ENCODE data around the gene MAPK9. TPM values are rescaled to one million over a fixed set of nuclear protein-coding genes. Genes with fewer than 3 reads are reported as not detected.

The MAPK9 gene
- total RNA-seq, 1 experiment from 2014 or later: 44.1 TPM

DNA sequence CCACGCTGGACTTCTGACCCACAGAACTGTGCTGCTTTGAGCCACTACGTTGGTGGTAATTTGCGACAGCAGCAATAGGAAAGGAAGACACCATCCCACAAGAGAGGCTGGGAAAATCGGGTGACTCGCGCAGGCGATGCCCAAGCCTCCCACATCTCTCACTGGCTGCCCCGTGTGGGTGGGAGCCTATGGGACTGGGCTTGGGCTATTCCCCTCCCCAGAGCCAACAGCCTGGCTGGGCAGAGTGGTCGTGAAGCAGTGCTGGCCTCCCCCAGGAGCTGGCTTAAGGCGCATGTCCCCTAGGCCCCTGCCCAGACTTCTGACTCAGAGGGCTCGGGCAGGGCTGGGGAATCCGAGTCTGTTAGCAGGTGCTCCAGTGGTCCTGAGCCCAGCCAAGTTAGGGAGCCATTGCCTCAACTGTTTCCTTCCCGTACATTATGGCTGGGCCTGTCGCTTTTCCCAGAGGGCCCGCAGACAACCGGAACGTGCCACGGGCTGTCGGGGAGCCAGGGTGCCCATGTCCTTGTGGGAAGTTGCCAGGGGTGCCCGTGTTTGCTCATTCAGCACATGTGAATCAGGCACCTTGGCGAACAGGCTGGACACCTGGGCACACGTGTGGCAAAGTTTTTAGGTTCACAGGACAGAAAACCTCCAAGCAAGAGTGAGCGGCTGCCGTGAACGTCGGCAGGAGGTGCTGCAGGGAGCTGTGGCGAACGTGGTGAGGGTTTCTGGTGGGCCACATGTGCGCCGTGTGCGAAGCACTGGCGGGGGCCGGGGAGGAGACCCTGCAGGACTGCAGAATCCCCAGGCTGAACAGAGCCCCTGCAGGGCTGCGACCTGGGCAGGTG lies 75.9 kb downstream of the MAPK9 start:
- Histone ChIP-seq H3K4me3 (ENCODE audit: low read depth in 2 of 2, low read length in 2 of 2) (no peak overlapping the region), H3K9me3 (ENCODE audit: control insufficient read depth, insufficient read depth, low read depth, low read length) (no peaks in the 10 kb centered on the region), H3K4me1 (ENCODE audit: control insufficient read depth, insufficient read depth, low read length) (no peaks in the 10 kb centered on the region), H3K27me3 (ENCODE audit: control insufficient read depth, insufficient read depth, low read length) (no peaks in the 10 kb centered on the region), H3K36me3 (ENCODE audit: control insufficient read depth, insufficient read depth, low read length) (no peaks in the 10 kb centered on the region), H3K27ac (ENCODE audit: low read length) (no peak overlapping the region)
- no TSS peak for BruUV-seq (replicated peaks)
- no peak for DNase-seq (ENCODE audit: low read depth, low spot score)
- intact Hi-C loops (cut with micrococcal nuclease; ENCODE audit: unreplicated experiment) (no loop called here), in situ Hi-C loops (cut with HindIII; ENCODE audit: low pct_unique_long_range_greater_than_20kb, low sequenced_read_pairs) (no loop called here)
- ChIA-PET CTCF (interaction anchor here (0.6 kb wide), 1 partner anchor 258 kb away, joined by 3 read pairs; no protein-coding TSS in a partner anchor), POLR2A (no interaction called here)
- TF ChIP-seq POLR2AphosphoS5 (IDR thresholded peaks at IDR 0.05; ENCODE audit: low read depth, low read length): no peak
- TF ChIP-seq, protein P1, sequence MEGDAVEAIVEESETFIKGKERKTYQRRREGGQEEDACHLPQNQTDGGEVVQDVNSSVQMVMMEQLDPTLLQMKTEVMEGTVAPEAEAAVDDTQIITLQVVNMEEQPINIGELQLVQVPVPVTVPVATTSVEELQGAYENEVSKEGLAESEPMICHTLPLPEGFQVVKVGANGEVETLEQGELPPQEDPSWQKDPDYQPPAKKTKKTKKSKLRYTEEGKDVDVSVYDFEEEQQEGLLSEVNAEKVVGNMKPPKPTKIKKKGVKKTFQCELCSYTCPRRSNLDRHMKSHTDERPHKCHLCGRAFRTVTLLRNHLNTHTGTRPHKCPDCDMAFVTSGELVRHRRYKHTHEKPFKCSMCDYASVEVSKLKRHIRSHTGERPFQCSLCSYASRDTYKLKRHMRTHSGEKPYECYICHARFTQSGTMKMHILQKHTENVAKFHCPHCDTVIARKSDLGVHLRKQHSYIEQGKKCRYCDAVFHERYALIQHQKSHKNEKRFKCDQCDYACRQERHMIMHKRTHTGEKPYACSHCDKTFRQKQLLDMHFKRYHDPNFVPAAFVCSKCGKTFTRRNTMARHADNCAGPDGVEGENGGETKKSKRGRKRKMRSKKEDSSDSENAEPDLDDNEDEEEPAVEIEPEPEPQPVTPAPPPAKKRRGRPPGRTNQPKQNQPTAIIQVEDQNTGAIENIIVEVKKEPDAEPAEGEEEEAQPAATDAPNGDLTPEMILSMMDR (IDR thresholded peaks at IDR 0.05): no peak
- no peak for TF ChIP-seq TCF7L2 (IDR thresholded peaks at IDR 0.05; ENCODE audit: low read depth, low read length)
- TF ChIP-seq, protein P2, sequence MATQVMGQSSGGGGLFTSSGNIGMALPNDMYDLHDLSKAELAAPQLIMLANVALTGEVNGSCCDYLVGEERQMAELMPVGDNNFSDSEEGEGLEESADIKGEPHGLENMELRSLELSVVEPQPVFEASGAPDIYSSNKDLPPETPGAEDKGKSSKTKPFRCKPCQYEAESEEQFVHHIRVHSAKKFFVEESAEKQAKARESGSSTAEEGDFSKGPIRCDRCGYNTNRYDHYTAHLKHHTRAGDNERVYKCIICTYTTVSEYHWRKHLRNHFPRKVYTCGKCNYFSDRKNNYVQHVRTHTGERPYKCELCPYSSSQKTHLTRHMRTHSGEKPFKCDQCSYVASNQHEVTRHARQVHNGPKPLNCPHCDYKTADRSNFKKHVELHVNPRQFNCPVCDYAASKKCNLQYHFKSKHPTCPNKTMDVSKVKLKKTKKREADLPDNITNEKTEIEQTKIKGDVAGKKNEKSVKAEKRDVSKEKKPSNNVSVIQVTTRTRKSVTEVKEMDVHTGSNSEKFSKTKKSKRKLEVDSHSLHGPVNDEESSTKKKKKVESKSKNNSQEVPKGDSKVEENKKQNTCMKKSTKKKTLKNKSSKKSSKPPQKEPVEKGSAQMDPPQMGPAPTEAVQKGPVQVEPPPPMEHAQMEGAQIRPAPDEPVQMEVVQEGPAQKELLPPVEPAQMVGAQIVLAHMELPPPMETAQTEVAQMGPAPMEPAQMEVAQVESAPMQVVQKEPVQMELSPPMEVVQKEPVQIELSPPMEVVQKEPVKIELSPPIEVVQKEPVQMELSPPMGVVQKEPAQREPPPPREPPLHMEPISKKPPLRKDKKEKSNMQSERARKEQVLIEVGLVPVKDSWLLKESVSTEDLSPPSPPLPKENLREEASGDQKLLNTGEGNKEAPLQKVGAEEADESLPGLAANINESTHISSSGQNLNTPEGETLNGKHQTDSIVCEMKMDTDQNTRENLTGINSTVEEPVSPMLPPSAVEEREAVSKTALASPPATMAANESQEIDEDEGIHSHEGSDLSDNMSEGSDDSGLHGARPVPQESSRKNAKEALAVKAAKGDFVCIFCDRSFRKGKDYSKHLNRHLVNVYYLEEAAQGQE (IDR thresholded peaks at IDR 0.05; ENCODE audit: insufficient read depth in 1 of 2, low read depth in 2 of 2, low read length in 1 of 2): no peak
- TF ChIP-seq SIN3A (IDR thresholded peaks at IDR 0.05; ENCODE audit: borderline replicate concordance, insufficient read depth, low read depth, low read length): no peak
- 0 out of 2 replicates have a peak, but pooled peaks have one; percentile 11 for ATAC-seq

DNA sequence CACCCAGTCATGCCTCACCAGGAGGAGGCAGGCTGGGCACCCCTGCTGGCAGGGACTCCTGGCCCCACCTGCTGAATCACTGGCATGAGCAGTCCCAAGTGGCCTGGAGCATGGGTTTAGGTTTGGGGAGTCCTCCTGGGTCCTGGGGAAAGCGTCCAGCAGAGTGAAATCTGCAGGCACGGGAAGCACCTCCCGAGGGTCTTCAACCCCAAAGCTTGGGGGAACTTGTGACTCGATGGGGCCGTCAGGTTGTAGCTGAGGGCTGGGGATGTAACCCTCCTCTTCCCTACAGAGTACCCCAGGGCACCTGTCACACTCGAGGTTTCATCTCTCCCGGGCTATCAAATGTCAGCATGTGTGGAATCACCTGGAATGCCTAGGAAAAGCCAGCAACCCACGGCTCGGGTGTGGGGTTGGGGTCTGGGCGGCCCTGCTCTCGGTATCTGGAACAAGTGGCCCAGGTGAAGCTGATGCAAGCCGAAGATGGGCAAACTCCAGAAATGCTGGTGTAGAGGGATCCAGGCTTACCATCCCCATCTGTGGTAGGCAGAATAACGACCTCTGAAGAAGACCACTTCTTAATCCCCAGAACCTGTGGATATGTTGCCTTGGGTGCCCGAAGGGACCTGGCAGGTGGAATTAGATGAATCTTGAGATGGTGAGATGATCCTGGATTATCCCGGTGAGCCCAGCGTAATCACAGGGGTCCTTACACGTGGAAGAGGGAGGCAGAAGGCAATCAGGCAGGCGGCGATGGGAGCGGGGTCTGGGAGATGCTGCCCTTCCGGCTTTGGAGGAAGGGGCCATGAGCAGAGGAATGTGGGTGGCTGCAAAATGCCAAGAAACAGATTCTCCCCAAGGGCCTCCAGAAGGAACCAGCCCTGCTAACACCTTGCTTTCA lies 76.8 kb downstream of the MAPK9 start:
- ATAC-seq (no peak; the same call in 1 of the 2 replicates), DNase-seq (ENCODE audit: low read depth, low spot score) (no peak)
- Histone ChIP-seq H3K27ac (ENCODE audit: low read length) (no peak overlapping the region), H3K4me3 (ENCODE audit: low read depth in 2 of 2, low read length in 2 of 2) (no peak overlapping the region), H3K36me3 (ENCODE audit: control insufficient read depth, insufficient read depth, low read length) (no peaks in the 10 kb centered on the region), H3K4me1 (ENCODE audit: control insufficient read depth, insufficient read depth, low read length) (no peaks in the 10 kb centered on the region), H3K27me3 (ENCODE audit: control insufficient read depth, insufficient read depth, low read length) (no peaks in the 10 kb centered on the region), H3K9me3 (ENCODE audit: control insufficient read depth, insufficient read depth, low read depth, low read length) (no peaks in the 10 kb centered on the region)
- CTCF ChIA-PET: no interaction called here
- in situ Hi-C loops (cut with HindIII; ENCODE audit: low pct_unique_long_range_greater_than_20kb, low sequenced_read_pairs) (no loop called here), intact Hi-C loops (cut with micrococcal nuclease; ENCODE audit: unreplicated experiment) (no loop called here)
- POLR2A ChIA-PET: no interaction called here
- no TSS peak for BruUV-seq (replicated peaks)
- TF ChIP-seq POLR2AphosphoS5 (IDR thresholded peaks at IDR 0.05; ENCODE audit: low read depth, low read length) (no peak), TCF7L2 (IDR thresholded peaks at IDR 0.05; ENCODE audit: low read depth, low read length) (no peak), SIN3A (IDR thresholded peaks at IDR 0.05; ENCODE audit: borderline replicate concordance, insufficient read depth, low read depth, low read length) (no peak)
- TF ChIP-seq, protein P2 (IDR thresholded peaks at IDR 0.05; ENCODE audit: insufficient read depth in 1 of 2, low read depth in 2 of 2, low read length in 1 of 2): no peak
- TF ChIP-seq, protein P1 (IDR thresholded peaks at IDR 0.05): no peak

All from Panc1 (cell line).